Stimulated activated CD8-positive, alpha-beta memory T cell treated with anti-CD3 and anti-CD28 coated beads, Interleukin-15, amount 100 ng/mL, for 4 hours (primary cell): Measurements from ENCODE around the gene SNTG2.

Source experiments
- DNase-seq, 2 donors: peaks; one replicate each; pipeline ENCODE4 v3.0.0-alpha.2; 2020; ENCODE audit warnings: low read depth in 2 of 2

The SNTG2 gene

GRCh38 chr2:1237783-1238182, 287.1 kb downstream of the SNTG2 start:
- DNase-seq = no peak

- no peak for DNase-seq
Observed at GRCh38 chr2:1238598-1239138, 288.0 kb downstream of the SNTG2 start.

DNA sequence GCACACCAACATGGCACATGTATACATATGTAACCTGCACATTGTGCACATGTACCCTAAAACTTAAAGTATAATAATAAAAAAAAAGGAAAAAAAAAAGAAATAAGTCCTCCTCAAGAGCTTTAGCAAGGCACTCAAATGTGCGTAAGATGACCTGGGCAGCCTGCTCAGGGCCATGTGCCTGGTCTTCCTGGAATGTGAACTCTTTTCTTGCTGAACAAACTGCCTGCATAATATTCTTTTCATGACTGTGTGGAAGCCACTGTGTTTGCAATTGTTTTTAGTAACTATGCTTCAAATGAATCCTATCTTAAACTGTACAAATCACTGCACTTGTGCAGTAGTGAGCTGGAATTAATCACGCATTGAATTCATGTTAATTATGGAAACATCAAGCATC, 294.5 kb downstream of the SNTG2 start:
- DNase-seq = no peak

- DNase-seq = no peak
Observed at GRCh38 chr2:1246239-1246638, 295.6 kb downstream of the SNTG2 start.

- DNase-seq = no peak
Observed at GRCh38 chr2:1246991-1247390, 296.3 kb downstream of the SNTG2 start.

DNA sequence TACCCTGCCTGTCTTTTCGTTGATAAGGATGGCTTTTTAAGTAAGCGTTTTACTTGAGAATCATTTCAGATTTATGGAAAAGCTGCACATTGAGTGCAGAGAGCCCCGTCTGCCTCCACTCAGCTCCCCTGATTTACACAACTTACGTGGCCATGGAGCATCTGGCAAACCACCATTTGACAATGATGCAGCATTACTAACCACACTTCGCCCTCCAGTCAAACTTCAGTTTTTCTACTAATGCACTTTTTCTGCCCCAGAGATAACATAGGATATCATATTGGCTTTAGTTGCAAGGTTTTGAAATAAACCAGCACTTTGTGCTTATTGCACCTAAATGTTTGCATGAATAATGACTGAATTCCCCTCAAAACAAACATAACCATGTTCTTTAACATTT, 297.5 kb downstream of the SNTG2 start:
- no peak for DNase-seq

DNA sequence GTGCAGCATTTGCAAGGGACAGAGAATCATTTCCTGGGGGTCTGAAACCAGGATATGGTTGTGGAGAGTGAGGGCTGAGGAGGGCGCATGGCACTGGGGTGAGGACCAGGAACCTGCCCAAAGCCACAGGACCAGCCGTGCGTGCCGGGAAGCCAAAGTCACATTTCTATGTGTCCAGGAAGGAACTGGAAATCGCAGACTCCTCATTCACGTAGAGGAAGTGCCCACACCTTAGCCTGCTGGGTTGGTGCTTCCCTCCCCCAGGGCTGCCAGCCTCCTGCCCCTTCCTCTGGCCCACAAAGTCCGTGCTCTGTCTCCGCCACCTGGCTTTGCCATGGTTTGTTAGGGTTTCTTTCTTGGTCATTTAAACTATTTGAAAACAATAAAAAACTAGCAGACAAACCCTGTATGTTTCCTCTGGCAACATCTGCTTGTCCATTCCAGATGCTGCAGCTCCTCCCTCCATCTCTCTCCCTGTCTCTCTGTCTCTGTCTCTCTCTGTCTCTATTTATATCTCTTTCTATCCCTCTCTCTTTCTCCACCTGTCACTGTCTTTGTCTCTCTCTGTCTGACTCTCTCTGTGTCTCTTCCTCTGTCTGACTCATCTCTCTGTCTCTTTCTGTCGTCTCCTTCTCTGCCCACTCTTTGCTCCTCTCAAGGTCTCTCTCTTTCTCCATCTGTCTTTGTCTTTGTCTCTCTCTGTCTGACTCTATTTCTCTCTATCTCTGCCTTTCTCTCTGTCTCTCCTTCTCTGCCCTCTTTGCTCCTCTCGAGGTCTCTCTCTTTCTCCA, 299.4 kb downstream of the SNTG2 start:
- no peak for DNase-seq

DNA sequence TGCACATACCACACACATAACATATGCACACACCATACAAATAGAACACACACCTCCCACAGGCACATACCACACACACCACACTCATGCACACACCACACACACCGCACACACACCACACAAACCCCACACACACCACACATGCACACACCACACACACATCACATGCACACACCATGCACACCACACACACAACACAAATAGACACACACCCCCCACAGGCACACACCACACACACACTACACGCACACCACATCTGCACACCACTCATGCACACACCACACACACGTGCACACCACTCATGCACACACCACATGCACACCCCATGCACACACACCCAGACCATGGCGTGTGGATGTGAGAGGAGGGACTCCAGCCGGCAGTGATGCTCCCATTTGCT, 300.9 kb downstream of the SNTG2 start:
- no peak for DNase-seq

DNA sequence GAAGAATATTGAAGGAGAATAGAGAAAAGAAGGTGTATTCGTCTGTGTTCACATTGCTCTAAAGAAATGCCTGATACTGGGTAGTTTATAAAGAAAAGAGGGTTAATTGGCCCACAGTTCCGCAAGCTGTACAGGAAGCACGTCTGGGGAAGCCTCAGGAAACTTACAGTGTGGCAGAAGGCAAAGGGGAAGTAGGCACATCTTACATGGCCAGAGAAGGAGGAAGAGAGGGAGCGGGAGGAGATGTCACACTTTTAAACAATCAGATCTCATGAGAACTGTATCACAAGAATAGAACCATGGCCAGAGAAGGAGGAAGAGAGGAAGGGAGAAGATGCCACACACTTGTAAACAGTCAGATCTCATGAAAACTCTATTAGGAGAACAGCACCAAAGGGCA, 303.0 kb downstream of the SNTG2 start:
- DNase-seq = no peak

- DNase-seq = no peak
Observed at GRCh38 chr2:1254662-1255343, 304.2 kb downstream of the SNTG2 start.

- no peak for DNase-seq
Observed at GRCh38 chr2:1256632-1257324, 306.1 kb downstream of the SNTG2 start.

DNA sequence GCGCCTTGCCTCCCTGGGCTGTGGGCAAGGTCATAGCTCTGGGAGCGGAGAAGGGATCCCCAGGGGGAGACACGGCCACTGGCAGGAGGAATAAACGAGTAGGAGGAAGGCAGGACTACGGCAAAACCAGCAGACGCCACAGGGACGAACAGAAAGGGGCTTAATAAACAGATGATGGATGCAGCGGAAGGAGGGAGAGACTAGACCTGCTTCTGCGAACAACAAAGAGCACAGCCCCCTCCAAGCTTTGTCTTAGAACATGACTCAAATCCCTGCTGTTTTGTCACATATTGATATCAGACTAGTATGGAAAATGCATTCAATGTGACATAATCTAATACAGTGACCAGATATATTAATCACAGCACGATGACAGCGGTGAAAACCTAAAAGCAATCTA, 306.7 kb downstream of the SNTG2 start:
- no peak for DNase-seq

DNA sequence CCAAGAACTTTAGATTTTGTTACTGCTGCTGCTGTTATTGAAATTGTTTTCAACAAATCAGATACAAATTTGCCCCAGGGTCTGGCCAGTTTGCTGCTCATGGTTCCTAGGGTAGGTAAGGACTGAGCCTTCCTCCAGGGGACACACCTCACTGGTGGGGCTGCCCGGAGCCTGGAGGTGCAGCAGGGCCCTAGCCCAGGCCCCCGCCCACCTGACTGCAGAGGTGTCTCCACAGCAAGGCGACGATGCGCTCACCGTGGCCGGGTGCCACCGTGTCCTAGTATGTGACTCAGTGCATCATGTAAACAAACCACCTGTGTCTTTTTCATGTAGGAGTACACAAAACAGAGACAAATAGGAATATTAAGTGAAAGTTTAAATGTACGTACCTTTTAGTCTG, 309.1 kb downstream of the SNTG2 start:
- DNase-seq = no peak

DNA sequence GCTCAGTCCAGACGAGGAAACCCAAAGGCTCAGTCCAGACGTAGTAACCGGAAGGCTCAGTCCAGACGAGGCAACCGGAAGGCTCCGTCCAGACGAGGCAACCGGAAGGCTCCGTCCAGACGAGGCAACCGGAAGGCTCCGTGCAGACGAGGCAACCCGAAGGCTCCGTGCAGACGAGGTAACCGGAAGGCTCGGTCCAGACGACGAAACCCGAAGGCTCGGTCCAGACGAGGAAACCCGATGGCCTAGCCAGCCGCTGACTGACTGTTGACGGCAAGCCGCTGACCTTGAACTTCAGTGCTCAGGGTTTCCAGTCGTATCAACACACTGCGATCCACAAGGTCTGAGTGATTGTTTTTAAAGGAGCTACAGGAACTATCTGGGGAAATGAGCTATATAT, 312.0 kb downstream of the SNTG2 start:
- no peak for DNase-seq

DNA sequence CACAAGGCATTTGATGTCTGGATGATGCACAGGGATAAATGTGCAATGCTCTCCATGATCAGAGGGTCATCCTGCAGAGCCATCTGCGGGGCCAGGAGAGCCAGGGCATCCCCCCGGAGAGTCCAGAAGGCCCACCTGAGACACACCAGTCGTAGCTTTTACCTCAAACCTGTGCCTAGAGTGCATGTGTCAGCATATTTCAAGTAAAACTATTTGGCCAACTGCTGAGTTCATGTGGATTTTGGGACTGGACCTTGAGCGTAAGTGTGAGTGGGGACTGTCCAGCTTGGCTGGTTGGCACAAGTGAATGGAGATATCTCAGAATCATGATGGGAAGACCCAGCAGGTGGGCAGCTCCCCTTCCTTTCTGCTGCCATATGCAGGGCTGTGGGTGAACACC, 314.8 kb downstream of the SNTG2 start:
- DNase-seq = no peak

GRCh38 chr2:1266351-1266750, 315.7 kb downstream of the SNTG2 start:
- no peak for DNase-seq

DNA sequence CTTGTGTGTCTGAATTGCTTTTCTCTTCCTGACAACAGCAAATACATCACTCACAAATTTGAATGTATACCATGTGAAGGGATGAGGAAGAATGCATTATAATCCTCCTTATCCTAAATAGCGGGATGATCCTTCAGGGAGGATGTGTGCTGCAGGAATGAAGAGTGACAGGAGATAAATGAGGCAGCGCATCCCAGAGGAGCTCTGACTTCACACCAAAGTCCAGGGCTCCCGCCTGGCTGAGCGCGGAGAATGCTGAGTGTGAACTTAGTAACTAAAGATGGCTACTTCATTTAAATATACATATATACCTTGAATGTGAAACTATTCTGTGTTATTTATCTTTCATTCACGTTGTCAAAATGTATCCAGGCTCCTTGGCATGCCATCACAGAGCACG, 317.4 kb downstream of the SNTG2 start:
- no peak for DNase-seq

DNA sequence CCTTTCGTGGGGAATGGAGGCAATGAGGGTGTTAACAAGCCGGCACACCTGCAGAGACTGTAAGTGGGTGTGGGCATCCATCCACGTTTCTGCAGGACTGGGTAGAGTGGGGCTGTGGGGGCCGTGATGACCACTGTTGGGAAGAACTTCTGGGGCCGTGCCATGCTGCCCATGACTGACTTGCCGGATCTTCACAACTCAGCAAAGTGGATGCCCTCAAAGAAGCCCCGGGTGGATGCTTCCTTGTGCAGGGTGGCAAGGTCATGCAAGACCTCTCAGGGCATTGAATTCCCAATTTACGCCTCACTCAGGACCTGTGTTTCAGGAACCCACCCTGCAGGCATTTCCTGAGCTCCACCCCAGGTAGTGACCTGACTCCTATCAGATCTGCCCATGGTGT, 319.2 kb downstream of the SNTG2 start:
- no peak for DNase-seq

- DNase-seq = no peak
Observed at GRCh38 chr2:1272835-1273234, 322.2 kb downstream of the SNTG2 start.

DNA sequence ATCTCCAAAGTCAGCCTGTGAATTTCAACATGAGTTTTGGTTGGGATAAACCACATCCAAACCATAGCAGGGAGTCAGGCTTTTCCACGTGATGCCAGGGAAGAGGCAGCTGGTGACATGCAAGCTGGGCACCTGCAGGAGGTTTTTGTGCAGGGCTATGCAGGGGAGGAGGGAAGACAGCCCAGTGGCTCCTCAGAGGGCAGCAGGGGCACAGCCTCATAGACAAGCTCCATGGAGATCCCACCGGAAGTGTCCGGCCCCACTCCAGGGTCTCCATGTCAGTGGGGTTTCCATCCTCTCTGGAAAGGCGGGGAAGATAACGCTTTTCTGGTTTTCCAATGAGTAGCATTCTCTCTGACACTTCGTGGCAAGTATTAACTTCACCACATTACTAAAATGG, 327.0 kb downstream of the SNTG2 start:
- no peak for DNase-seq

DNA sequence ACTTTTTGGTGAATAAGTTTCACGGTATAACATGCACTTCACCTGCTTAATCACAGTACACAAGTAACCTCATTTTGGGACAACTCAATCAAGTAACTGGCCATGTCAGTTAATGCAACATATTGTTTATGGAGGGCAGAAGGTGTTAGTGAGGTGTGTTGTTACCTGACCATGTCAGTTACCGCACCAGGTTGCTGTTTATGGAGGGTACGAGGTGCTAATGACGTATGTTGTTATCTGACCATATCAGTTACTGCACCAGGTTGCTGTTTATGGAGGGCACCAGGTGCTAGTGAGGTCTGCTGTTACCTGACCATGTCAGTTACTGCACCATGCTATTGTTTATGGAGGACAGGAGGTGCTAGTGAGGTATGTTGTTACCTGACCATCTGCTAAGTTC, 327.5 kb downstream of the SNTG2 start:
- no peak for DNase-seq

DNA sequence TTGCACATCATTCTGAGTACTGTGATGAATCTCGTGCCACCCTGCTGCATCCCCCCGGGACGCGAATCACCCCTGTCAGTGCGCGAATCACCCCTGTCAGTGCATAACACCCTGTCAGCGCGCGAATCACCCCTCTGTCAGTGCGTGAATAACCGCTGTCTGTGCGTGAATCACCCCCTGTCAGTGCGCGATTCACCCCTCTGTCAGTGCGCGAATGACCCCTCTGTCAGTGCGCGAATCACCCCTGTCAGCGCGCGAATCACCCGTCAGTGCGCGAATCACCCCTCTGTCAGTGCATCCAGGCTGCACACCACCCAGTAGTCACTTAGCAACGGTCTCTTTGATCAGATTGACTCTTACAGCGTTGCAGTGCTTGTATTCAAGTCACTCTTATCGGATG, 328.2 kb downstream of the SNTG2 start:
- no peak for DNase-seq

GRCh38 chr2:1282552-1282951, 331.9 kb downstream of the SNTG2 start:
- no peak for DNase-seq
